ENCODE results near the gene MAMDC2.

- TF ChIP-seq CTCF (conservative IDR thresholded peaks at IDR 0.05 in 1 of 2, IDR thresholded peaks at IDR 0.05 in 1 of 2; ENCODE audit: extremely low read depth in 1 of 2, insufficient read depth in 1 of 2, low read depth in 1 of 2, low read length in 2 of 2) (no peak), EZH2 (IDR thresholded peaks at IDR 0.05; ENCODE audit: borderline replicate concordance, low read length) (no peak)
Observed at GRCh38 chr9:70110194-70111041, 66.8 kb downstream of the MAMDC2 start.

All from mammary epithelial cell (primary cell).